K562 (cell line): ENCODE measurements around the gene LRIT1. TPM values are rescaled to one million over a fixed set of nuclear protein-coding genes. Genes with fewer than 3 reads are reported as not detected.

Experiments used
- ATAC-seq: fragments of 200-7000 bp; cut with Tn5 transposase; 3 replicates; pipeline ENCODE4 v1.9.1; 2020; ENCODE audit warnings: moderate library complexity
- BruUV-seq: library from RNA; stranded (reverse); fragments of 400-500 nt; replicated peaks from 2 replicates; lab custom pipeline; 2021; lab: Mats Ljungman, UMichigan
- CTCF ChIA-PET: fragments of 300-600 bp; formaldehyde crosslinking; extraction: SDS; loops from one replicate; lab custom pipeline; 2021; ENCODE audit warnings: low intra/inter-chr PET ratio; lab: Yijun Ruan, JAX
- POLR2A ChIA-PET: fragments of 300-600, 350-650 bp; sonication (Branson Sonifier 250); formaldehyde crosslinking; extraction: SDS; loops from one replicate; lab custom pipeline; 2021; ENCODE audit warnings: antibody characterized with exemption, inconsistent platforms; lab: Yijun Ruan, JAX
- DNase-seq, 4 experiments: peaks; one replicate each; pipeline versions ENCODE4 v3.0.0 to v3.0.0-alpha.2; 2011 to 2018; ENCODE audit warnings: low spot score in 3 of 4, mixed read lengths in 3 of 4; ENCODE audit errors: extremely low read depth in 1 of 4
- FAIRE-seq: peaks from 2 replicates; lab custom pipeline; 2011; peaks lifted over from hg19 to GRCh38; lab: Jason Lieb, UNC
- H2AFZ ChIP-seq: 2 replicates; pipeline ENCODE4 v1.6.0; 2011; ENCODE audit warnings: low read depth, low read length, control low read depth, inconsistent platforms
- H3K27ac ChIP-seq: fragments of 200-600 bp; 3 replicates; pipeline ENCODE4 v1.8.0; 2011; ENCODE audit warnings: low read depth, mild to moderate bottlenecking, control low read depth, inconsistent platforms, low read length, moderate library complexity, mixed read lengths; ENCODE audit errors: extremely low read depth
- H3K27me3 ChIP-seq, 2 experiments: fragments of 300-600 bp in 1 of 2; 2 replicates in 1 of 2; 3 replicates in 1 of 2; pipeline versions ENCODE4 v1.6.0 to v1.8.0; 2011; ENCODE audit warnings: inconsistent platforms in 2 of 2, low read length in 2 of 2, mild to moderate bottlenecking in 1 of 2, mixed read lengths in 1 of 2, moderate library complexity in 1 of 2; ENCODE audit not compliant: control insufficient read depth in 2 of 2, insufficient read depth in 2 of 2
- H3K36me3 ChIP-seq: fragments of 300-600 bp; 3 replicates; pipeline ENCODE4 v1.8.0; 2011; ENCODE audit warnings: mild to moderate bottlenecking, low read length, inconsistent platforms; ENCODE audit not compliant: control insufficient read depth, insufficient read depth
- H3K4me1 ChIP-seq, 2 experiments: fragments of 200-600 bp in 1 of 2; replicated peaks in 1 of 2; 2 replicates in 1 of 2; 3 replicates in 1 of 2; pipeline versions ENCODE4 v1.5.1 to v1.8.0; 2011; ENCODE audit warnings: inconsistent platforms in 2 of 2, low read length in 2 of 2, mild to moderate bottlenecking in 1 of 2, mixed read lengths in 1 of 2, moderate library complexity in 1 of 2; ENCODE audit not compliant: control insufficient read depth in 2 of 2, insufficient read depth in 2 of 2
- H3K4me2 ChIP-seq: 2 replicates; pipeline ENCODE4 v1.6.1; 2011; ENCODE audit warnings: low read length, control low read depth, inconsistent platforms, mixed read lengths; ENCODE audit not compliant: insufficient read depth
- H3K4me3 ChIP-seq: fragments of 200-600 bp; sonication (generic), shearing (Covaris generic); 2 replicates; pipeline ENCODE4 v1.5.1; 2016; ENCODE audit warnings: control low read depth, inconsistent platforms
- H3K79me2 ChIP-seq: fragments of 200-600 bp; 3 replicates; pipeline ENCODE4 v1.8.0; 2011; ENCODE audit warnings: low read length, inconsistent platforms; ENCODE audit not compliant: control insufficient read depth, insufficient read depth
- H3K9ac ChIP-seq, 2 experiments: 2 replicates each; pipeline versions ENCODE4 v1.6.0 to v1.6.1; 2011; ENCODE audit warnings: low read depth in 2 of 2, low read length in 2 of 2, control low read depth in 1 of 2, inconsistent platforms in 1 of 2, mild to moderate bottlenecking in 1 of 2, mixed read lengths in 1 of 2; ENCODE audit not compliant: insufficient read depth in 1 of 2
- H3K9me1 ChIP-seq: one replicate; pipeline ENCODE4 v1.6.0; 2011; ENCODE audit warnings: inconsistent platforms, mild to moderate bottlenecking, low read length, moderate library complexity; ENCODE audit not compliant: control insufficient read depth, insufficient read depth
- H3K9me3 ChIP-seq: replicated peaks from 2 replicates; pipeline ENCODE4 v1.5.1; 2011; ENCODE audit warnings: low read depth, low read length, inconsistent platforms; ENCODE audit not compliant: control insufficient read depth, insufficient read depth
- H4K20me1 ChIP-seq: replicated peaks from 2 replicates; pipeline ENCODE4 v1.6.1; 2011; ENCODE audit warnings: low read length, inconsistent platforms, mixed read lengths; ENCODE audit not compliant: control insufficient read depth, insufficient read depth
- EHMT2 ChIP-seq: fragments of 450-650 bp; IDR thresholded peaks from 2 replicates; pipeline ENCODE4 v1.6.1; 2018; ENCODE audit warnings: antibody characterized with exemption
- FOXJ2 ChIP-seq: fragments of 200-800 bp; sonication (Bioruptor generic); IDR thresholded peaks from 2 replicates; pipeline ENCODE4 v1.6.1; 2016; ENCODE audit warnings: missing genetic modification characterization, missing compliant biosample characterization
- KLF13 ChIP-seq: fragments of 450-650 bp; IDR thresholded peaks from 2 replicates; pipeline ENCODE4 v1.6.1; 2016; ENCODE audit warnings: missing genetic modification characterization, low read depth, mild to moderate bottlenecking, missing compliant biosample characterization, moderate library complexity, borderline replicate concordance
- RBM39 ChIP-seq: fragments of 200-400 bp; formaldehyde crosslinking; optimal IDR thresholded peaks from 2 replicates; pipeline ENCODE3; 2018; ENCODE audit warnings: low read depth, low read length
- ZNF134 ChIP-seq: fragments of 250-450 bp; sonication (Bioruptor Pico); conservative IDR thresholded peaks from 2 replicates; pipeline ENCODE4 v1.4.0; 2020
- WGBS: fragments of 100-300 bp; shearing (Covaris generic); methylation state at CpG from one replicate; pipeline ENCODE4 v1.1.6; 2016; ENCODE audit warnings: low coverage, mixed read lengths; ENCODE audit not compliant: insufficient coverage; ENCODE audit errors: missing lambda C conversion rate; 5-methylcytosine and 5-hydroxymethylcytosine counted together
- in situ Hi-C: fragments of 300-500 bp; cut with MboI; formaldehyde crosslinking; loops from 4 replicates; pipeline ENCODE4 v1.15.0; 2018; ENCODE audit warnings: inconsistent platforms, mixed read lengths
- intact Hi-C: fragments of 100-400 bp; cut with micrococcal nuclease; formaldehyde crosslinking; loops from 2 replicates; pipeline ENCODE4 v1.14.2; 2022
- polyA plus RNA-seq, 8 experiments: library from polyadenylated mRNA; depleted of rRNA in 4 of 8; stranded (reverse) in 5 of 8; unstranded in 3 of 8; fragments of >200 nt; fragmentation: Nextera tagmentation in 2 of 8; fragmentation: Illumina TruSeq in 1 of 8; extraction: Ambion mirVana in 2 of 8; extraction: Trizol in 1 of 8; gene quantifications; 2 replicates each; pipeline versions ENCODE4 v1.2.1 to v1.2.3, GENCODE V29; 2011 to 2014; ENCODE audit warnings: inconsistent platforms in 1 of 8, missing spikeins in 1 of 8
- total RNA-seq, 7 experiments: library from RNA; depleted of rRNA in 6 of 7; stranded (reverse); fragments of >200 nt in 6 of 7; fragmentation: Illumina TruSeq in 2 of 7; extraction: Trizol in 2 of 7; gene quantifications; 2 replicates each; pipeline versions ENCODE4 v1.2.1 to v1.2.3, GENCODE V29; 2011 to 2021; ENCODE audit warnings: low replicate concordance in 1 of 7

The LRIT1 gene
- total and polyA plus RNA-seq, 9 of the 15 experiments (the other 6 are each of a cell fraction or from before 2014, with no cell fraction given), result not detected

DNA sequence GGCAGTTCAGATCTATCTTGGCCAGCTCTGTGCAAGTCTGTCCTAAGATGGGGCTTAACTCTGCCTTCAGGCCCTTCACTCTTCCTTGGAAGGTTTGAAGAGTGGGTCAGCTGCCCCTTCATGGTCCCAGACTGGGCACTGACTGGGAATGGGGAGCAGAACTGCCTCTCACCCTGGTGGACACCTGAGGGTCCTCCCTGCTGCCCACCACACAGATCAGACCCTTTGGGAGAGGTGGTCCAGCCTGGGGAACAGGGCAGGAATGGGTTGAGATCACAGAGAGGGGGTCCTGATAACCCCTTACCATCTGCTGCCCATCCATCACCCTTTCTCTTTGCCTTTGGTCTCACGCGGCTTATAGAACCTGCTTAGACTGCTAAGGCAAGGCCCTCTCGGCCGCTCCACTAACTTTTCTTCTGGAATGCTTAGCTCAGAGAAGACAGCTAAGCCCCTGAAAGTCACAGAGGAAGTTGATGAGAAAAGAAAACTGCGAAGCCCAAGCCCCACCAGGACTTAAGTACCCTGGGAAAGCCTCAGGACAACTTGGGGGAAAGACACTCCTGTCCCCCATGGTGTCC is 47.4 kb downstream of the LRIT1 start:
- TF ChIP-seq ZNF134 (CRISPR knock-in tag) (peak; percentile 41; the same call in 1 of the 2 replicates), FOXJ2 (tag) (no peak), EHMT2 (no peak), KLF13 (tag) (0 out of 2 replicates have a peak, but pooled peaks have one; percentile 79), RBM39 (no peak)
- TF ChIP-seq, all 486 proteins: peak for 2
- H3K4me1 ChIP-seq, result peaks cover 0 to 16% of the 10 kb centered on the region in 2 experiments; a peak in 3 of 5 replicates
- BruUV-seq, result no TSS peak
- H3K79me2 ChIP-seq, result no peaks in the 10 kb centered on the region
- H3K9ac ChIP-seq, result peak overlapping the region in 1 of 2 experiments; percentile 6; a peak in 1 of 4 replicates
- 2% methylated on average over 5 of the region's 5 CpGs for WGBS
- no peak overlapping the region for H3K27ac ChIP-seq
- no peaks in the 10 kb centered on the region for H3K9me3 ChIP-seq
- DNase-seq, result no peak
- H3K27me3 ChIP-seq, result peaks cover 38 to 86% of the 10 kb centered on the region in 2 experiments
- peaks cover 6% of the 10 kb centered on the region; the same call in 1 of the 2 replicates for H4K20me1 ChIP-seq
- intact Hi-C loops (no loop called here), in situ Hi-C loops (no loop called here)
- ChIA-PET CTCF (no interaction called here), POLR2A (interaction anchor here (0.7 to 2.1 kb wide), 5 partner anchors 9 to 54 kb away, joined by 3 to 8 read pairs (median 4); partner anchors contain the start of gene GHITM)
- peak overlapping the region; percentile 39 for H3K4me2 ChIP-seq
- peak overlapping the region; percentile 34 for H3K4me3 ChIP-seq
- no peaks in the 10 kb centered on the region for H3K9me1 ChIP-seq
- H2AFZ ChIP-seq, result peak overlapping the region; percentile 61
- FAIRE-seq, result no peak
- no peak for ATAC-seq
- H3K36me3 ChIP-seq, result no peaks in the 10 kb centered on the region
